ENCODE data around the gene ACE2. TPM values are rescaled to one million over a fixed set of nuclear protein-coding genes. Genes with fewer than 3 reads are reported as not detected.

Gene ACE2
- total RNA-seq, 2 donors from 2014 or later = 0.33 to 2.7 TPM

GRCh38 chrX:15547356-15547755 is 53.4 kb downstream of the ACE2 start:
- no peaks in the 10 kb centered on the region for H3K4me1 Mint-ChIP-seq
- no peak for TF ChIP-seq CTCF (conservative IDR thresholded peaks at IDR 0.05)
- Histone ChIP-seq H3K27ac (ENCODE audit: low read depth, low read length) (no peak overlapping the region), H3K9ac (ENCODE audit: extremely low read depth, low read length, poor library complexity, severe bottlenecking) (no peak overlapping the region), H3K4me1 (ENCODE audit: control insufficient read depth, insufficient read depth, low read length) (no peaks in the 10 kb centered on the region), H3K4me3 (ENCODE audit: low read length) (no peak overlapping the region), H3K9me3 (ENCODE audit: control insufficient read depth, low read length) (no peaks in the 10 kb centered on the region), H3K36me3 (ENCODE audit: control insufficient read depth, insufficient read depth, low read length) (no peaks in the 10 kb centered on the region), H3K27me3 (ENCODE audit: control insufficient read depth, insufficient read depth, low read length, poor library complexity, severe bottlenecking) (no peaks in the 10 kb centered on the region)
- WGBS, 2 experiments (ENCODE audit: insufficient coverage in 1 of 2, insufficient read length in 1 of 2) = no CpG with 5 or more reads among the region's 2 CpGs
- H3K9me3 Mint-ChIP-seq = no peaks in the 10 kb centered on the region
- no peak for DNase-seq
- no peak overlapping the region for H3K4me3 Mint-ChIP-seq
- no peaks in the 10 kb centered on the region for H3K36me3 Mint-ChIP-seq (ENCODE audit: low read depth)
- peaks cover 9% of the 10 kb centered on the region for H3K27me3 Mint-ChIP-seq (ENCODE audit: insufficient read depth)
- no peak overlapping the region for H3K27ac Mint-ChIP-seq

DNA sequence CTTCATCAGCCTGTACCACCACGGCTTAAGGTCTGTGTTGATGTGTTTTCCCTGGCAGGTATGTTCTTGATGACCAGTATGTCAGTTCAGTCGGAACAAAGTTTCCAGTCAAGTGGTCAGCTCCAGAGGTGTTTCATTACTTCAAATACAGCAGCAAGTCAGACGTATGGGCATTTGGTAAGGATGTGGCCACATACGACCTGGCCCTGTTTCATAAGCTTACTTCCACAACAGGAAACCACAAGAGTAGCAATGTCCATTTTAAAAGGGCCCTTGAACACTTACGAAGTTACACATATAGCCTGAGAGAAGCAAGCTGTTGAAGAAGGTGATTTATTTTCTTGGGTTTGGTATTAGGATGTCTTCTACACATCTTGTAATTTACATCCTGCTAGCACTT is 54.0 kb downstream of the ACE2 start:
- no peak overlapping the region for H3K27ac Mint-ChIP-seq
- 84 to 100% methylated on average over 1 to 5 of the region's 5 CpGs for WGBS, 2 experiments (ENCODE audit: insufficient coverage in 1 of 2, insufficient read length in 1 of 2)
- H3K27me3 Mint-ChIP-seq (ENCODE audit: insufficient read depth) = peaks cover 10% of the 10 kb centered on the region

DNA sequence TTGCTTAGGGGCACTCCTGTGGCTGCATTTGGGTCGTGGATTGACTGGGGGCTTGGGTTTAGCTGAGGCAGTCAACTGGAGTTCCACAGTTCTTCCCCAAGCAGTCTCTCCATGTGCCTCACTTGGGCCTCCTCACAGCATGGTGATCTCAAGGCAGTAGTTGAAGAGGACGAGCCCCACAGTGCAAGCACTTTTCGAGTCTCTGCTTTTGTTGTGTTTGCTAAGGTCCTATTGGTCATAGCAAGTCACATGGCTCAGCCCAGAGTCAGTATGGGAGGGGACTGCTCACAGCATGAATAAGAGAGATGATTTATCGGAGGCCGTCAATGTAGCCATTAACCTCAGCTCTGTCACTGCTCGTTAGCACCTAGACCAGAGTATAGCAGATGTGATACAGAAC is 70.4 kb downstream of the ACE2 start:
- Mint-ChIP-seq H3K27me3 (ENCODE audit: insufficient read depth) (peaks cover 15% of the 10 kb centered on the region), H3K9me3 (no peaks in the 10 kb centered on the region), H3K36me3 (ENCODE audit: low read depth) (no peaks in the 10 kb centered on the region), H3K4me1 (no peaks in the 10 kb centered on the region), H3K27ac (no peak overlapping the region), H3K4me3 (no peak overlapping the region)
- Histone ChIP-seq H3K27me3 (ENCODE audit: control insufficient read depth, insufficient read depth, low read length, poor library complexity, severe bottlenecking) (no peaks in the 10 kb centered on the region), H3K4me1 (ENCODE audit: control insufficient read depth, insufficient read depth, low read length) (no peaks in the 10 kb centered on the region), H3K36me3 (ENCODE audit: control insufficient read depth, insufficient read depth, low read length) (no peaks in the 10 kb centered on the region), H3K27ac (ENCODE audit: low read depth, low read length) (no peak overlapping the region), H3K4me3 (ENCODE audit: low read length) (no peak overlapping the region), H3K9me3 (ENCODE audit: control insufficient read depth, low read length) (no peaks in the 10 kb centered on the region), H3K9ac (ENCODE audit: extremely low read depth, low read length, poor library complexity, severe bottlenecking) (no peak overlapping the region)
- 91% methylated on average over 6 of the region's 6 CpGs; no CpG with 5 or more reads in 1 of the 2 experiments for WGBS, 2 experiments (ENCODE audit: insufficient coverage in 1 of 2, insufficient read length in 1 of 2)
- TF ChIP-seq CTCF (conservative IDR thresholded peaks at IDR 0.05) = no peak
- peak; percentile 51 for DNase-seq

More for the DNA sequence above, 54.0 kb downstream of the ACE2 start:
- H3K9me3 ChIP-seq (ENCODE audit: control insufficient read depth, low read length) = no peaks in the 10 kb centered on the region
- Mint-ChIP-seq H3K4me1 (no peaks in the 10 kb centered on the region), H3K4me3 (no peak overlapping the region), H3K9me3 (no peaks in the 10 kb centered on the region), H3K36me3 (ENCODE audit: low read depth) (no peaks in the 10 kb centered on the region)
- H3K36me3 ChIP-seq (ENCODE audit: control insufficient read depth, insufficient read depth, low read length) = no peaks in the 10 kb centered on the region
- no peak overlapping the region for H3K9ac ChIP-seq (ENCODE audit: extremely low read depth, low read length, poor library complexity, severe bottlenecking)
- no peaks in the 10 kb centered on the region for H3K4me1 ChIP-seq (ENCODE audit: control insufficient read depth, insufficient read depth, low read length)
- DNase-seq = no peak
- no peaks in the 10 kb centered on the region for H3K27me3 ChIP-seq (ENCODE audit: control insufficient read depth, insufficient read depth, low read length, poor library complexity, severe bottlenecking)
- H3K27ac ChIP-seq (ENCODE audit: low read depth, low read length) = no peak overlapping the region
- H3K4me3 ChIP-seq (ENCODE audit: low read length) = no peak overlapping the region
- TF ChIP-seq CTCF (conservative IDR thresholded peaks at IDR 0.05) = no peak
